Neural progenitor cell (in vitro differentiated cells): ENCODE measurements around the gene RRAS2. TPM values are rescaled to one million over a fixed set of nuclear protein-coding genes. Genes with fewer than 3 reads are reported as not detected.

Experiments
- DNase-seq: peaks from one replicate; pipeline ENCODE4 v3.0.0-alpha.2; 2016; ENCODE audit warnings: low spot score
- H2AFZ ChIP-seq: fragments of 200-600 bp; sonication (generic); replicated peaks from 2 replicates; pipeline ENCODE4 v1.6.1; 2016; ENCODE audit warnings: antibody characterized with exemption
- H3F3A ChIP-seq: fragments of 200-600 bp; sonication (generic); 2 replicates; pipeline ENCODE4 v1.6.1; 2016; ENCODE audit warnings: antibody characterized with exemption, low read depth
- H3K27ac ChIP-seq: fragments of 200-600 bp; sonication (generic); 2 replicates; pipeline ENCODE4 v1.5.1; 2016; ENCODE audit warnings: mild to moderate bottlenecking
- H3K27me3 ChIP-seq: fragments of 200-600 bp; sonication (generic); 2 replicates; pipeline ENCODE4 v1.6.1; 2016; ENCODE audit warnings: mild to moderate bottlenecking, moderate library complexity
- H3K36me3 ChIP-seq: fragments of 200-600 bp; sonication (generic); 2 replicates; pipeline ENCODE4 v1.5.1; 2016
- H3K4me1 ChIP-seq: fragments of 200-600 bp; sonication (generic); 2 replicates; pipeline ENCODE4 v1.6.1; 2016; ENCODE audit warnings: mixed run types
- H3K4me2 ChIP-seq: fragments of 200-600 bp; sonication (generic); 2 replicates; pipeline ENCODE4 v1.6.1; 2016
- H3K4me3 ChIP-seq: fragments of 200-600 bp; sonication (generic); 2 replicates; pipeline ENCODE4 v1.5.1; 2016
- H3K79me2 ChIP-seq: fragments of 200-600 bp; sonication (generic); 2 replicates; pipeline ENCODE4 v1.6.1; 2016; ENCODE audit warnings: low read depth
- H3K9ac ChIP-seq: fragments of 200-600 bp; sonication (generic); 2 replicates; pipeline ENCODE4 v1.6.1; 2016
- H3K9me3 ChIP-seq: fragments of 200-600 bp; sonication (generic); 2 replicates; pipeline ENCODE4 v1.5.1; 2016; ENCODE audit warnings: low read depth
- H4K20me1 ChIP-seq: fragments of 200-600 bp; sonication (generic); 2 replicates; pipeline ENCODE4 v1.6.1; 2016; ENCODE audit warnings: low read depth
- H3K27ac Mint-ChIP-seq: 3 replicates; pipeline ENCODE4 v1.8.0; 2021; ENCODE audit warnings: mixed read lengths
- H3K27me3 Mint-ChIP-seq: 2 replicates; pipeline ENCODE4 v1.8.0; 2022; ENCODE audit warnings: low read depth, mild to moderate bottlenecking, inconsistent platforms, moderate library complexity, mixed read lengths; ENCODE audit not compliant: insufficient read depth
- H3K36me3 Mint-ChIP-seq: 3 replicates; pipeline ENCODE4 v1.8.0; 2021; ENCODE audit warnings: mixed read lengths
- H3K4me1 Mint-ChIP-seq: 3 replicates; pipeline ENCODE4 v1.8.0; 2021; ENCODE audit warnings: mixed read lengths
- H3K4me3 Mint-ChIP-seq: 3 replicates; pipeline ENCODE4 v1.8.0; 2021; ENCODE audit warnings: mild to moderate bottlenecking, moderate library complexity, mixed read lengths
- H3K9me3 Mint-ChIP-seq: 3 replicates; pipeline ENCODE4 v1.8.0; 2020; ENCODE audit warnings: mixed read lengths
- EZH2 ChIP-seq: fragments of 200-600 bp; sonication (generic); IDR thresholded peaks from 2 replicates; pipeline ENCODE4 v1.6.1; 2017; ENCODE audit warnings: antibody characterized with exemption, mild to moderate bottlenecking, moderate library complexity
- EZH2phosphoT487 ChIP-seq: fragments of 200-600 bp; sonication (generic); IDR thresholded peaks from 2 replicates; pipeline ENCODE4 v1.6.1; 2017; ENCODE audit warnings: antibody characterized with exemption
- total RNA-seq: library from RNA; depleted of rRNA; stranded (reverse); fragments of >200 nt; gene quantifications from 2 replicates; pipeline ENCODE4 v1.2.3, GENCODE V29; 2015; ENCODE audit warnings: low replicate concordance
- TF ChIP-seq, protein P1 (sequence below): fragments of 200-600 bp; sonication (generic); IDR thresholded peaks from 2 replicates; pipeline ENCODE4 v1.5.1; 2017; ENCODE audit warnings: antibody characterized with exemption, mild to moderate bottlenecking

RRAS2 gene
- total RNA-seq, 1 donor from 2014 or later, result 129 TPM

DNA sequence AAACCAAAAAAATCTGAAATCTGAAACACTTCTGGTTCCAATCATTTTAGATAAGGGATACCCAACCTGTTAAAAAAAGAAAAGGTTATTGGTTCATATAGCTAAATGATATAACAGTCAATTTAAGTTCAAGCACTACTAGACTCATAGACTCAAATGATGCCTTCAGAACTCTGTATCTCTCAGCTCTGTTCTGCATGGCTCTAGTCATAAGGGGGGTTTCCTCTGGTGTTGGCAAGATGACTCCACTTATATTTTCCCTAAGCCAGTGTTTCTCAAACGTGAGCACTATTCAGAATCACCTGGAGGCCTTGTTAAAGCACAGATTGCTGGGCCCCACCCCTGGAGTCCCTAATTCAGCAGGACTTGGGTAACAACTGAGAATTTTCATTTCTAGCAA lies 11.5 kb upstream of the RRAS2 start:
- H3F3A ChIP-seq, result no peaks in the 10 kb centered on the region
- no peak overlapping the region for H3K4me3 ChIP-seq
- no peak overlapping the region for H3K27ac ChIP-seq
- H3K4me1 ChIP-seq, result peaks cover 9% of the 10 kb centered on the region
- H3K27ac Mint-ChIP-seq, result no peak overlapping the region
- H4K20me1 ChIP-seq, result no peaks in the 10 kb centered on the region
- H3K4me3 Mint-ChIP-seq, result no peak overlapping the region
- H3K79me2 ChIP-seq, result no peaks in the 10 kb centered on the region
- no peak overlapping the region for H3K4me2 ChIP-seq
- no peaks in the 10 kb centered on the region for H3K36me3 Mint-ChIP-seq
- TF ChIP-seq EZH2 (no peak), EZH2phosphoT487 (no peak)
- TF ChIP-seq, protein P1, sequence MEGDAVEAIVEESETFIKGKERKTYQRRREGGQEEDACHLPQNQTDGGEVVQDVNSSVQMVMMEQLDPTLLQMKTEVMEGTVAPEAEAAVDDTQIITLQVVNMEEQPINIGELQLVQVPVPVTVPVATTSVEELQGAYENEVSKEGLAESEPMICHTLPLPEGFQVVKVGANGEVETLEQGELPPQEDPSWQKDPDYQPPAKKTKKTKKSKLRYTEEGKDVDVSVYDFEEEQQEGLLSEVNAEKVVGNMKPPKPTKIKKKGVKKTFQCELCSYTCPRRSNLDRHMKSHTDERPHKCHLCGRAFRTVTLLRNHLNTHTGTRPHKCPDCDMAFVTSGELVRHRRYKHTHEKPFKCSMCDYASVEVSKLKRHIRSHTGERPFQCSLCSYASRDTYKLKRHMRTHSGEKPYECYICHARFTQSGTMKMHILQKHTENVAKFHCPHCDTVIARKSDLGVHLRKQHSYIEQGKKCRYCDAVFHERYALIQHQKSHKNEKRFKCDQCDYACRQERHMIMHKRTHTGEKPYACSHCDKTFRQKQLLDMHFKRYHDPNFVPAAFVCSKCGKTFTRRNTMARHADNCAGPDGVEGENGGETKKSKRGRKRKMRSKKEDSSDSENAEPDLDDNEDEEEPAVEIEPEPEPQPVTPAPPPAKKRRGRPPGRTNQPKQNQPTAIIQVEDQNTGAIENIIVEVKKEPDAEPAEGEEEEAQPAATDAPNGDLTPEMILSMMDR, result no peak
- no peaks in the 10 kb centered on the region for H3K4me1 Mint-ChIP-seq
- H3K36me3 ChIP-seq, result no peaks in the 10 kb centered on the region
- H3K9me3 ChIP-seq, result no peaks in the 10 kb centered on the region
- no peaks in the 10 kb centered on the region for H3K9me3 Mint-ChIP-seq
- no peaks in the 10 kb centered on the region for H3K27me3 ChIP-seq
- peak overlapping the region; percentile 53 for H2AFZ ChIP-seq
- H3K27me3 Mint-ChIP-seq, result no peaks in the 10 kb centered on the region
- no peak overlapping the region for H3K9ac ChIP-seq
- DNase-seq, result no peak

DNA sequence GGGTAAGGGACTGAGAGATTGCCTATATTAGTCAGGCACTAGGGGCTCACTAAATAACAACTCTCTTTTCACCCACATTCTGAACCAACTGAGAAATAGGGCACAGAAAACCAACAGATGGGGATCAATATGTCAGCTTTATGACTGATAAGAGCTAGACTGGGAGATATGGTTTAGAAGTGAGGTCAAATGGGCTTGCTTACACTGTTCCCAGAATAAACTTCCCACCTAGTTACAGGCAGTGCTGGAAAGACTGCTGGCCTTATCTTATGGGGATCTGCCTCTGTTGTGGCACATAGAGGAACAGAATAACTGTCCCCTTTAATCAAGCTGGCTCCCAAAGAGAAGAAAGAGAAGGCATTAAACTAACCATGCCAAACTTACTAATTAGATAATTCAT lies 10.6 kb upstream of the RRAS2 start:
- H3K27ac Mint-ChIP-seq, result no peak overlapping the region
- Histone ChIP-seq H3K9me3 (no peaks in the 10 kb centered on the region), H4K20me1 (no peaks in the 10 kb centered on the region), H3K4me3 (no peak overlapping the region), H3K4me2 (no peak overlapping the region), H3K79me2 (no peaks in the 10 kb centered on the region), H3K27ac (no peak overlapping the region), H3K27me3 (no peaks in the 10 kb centered on the region), H3K9ac (no peak overlapping the region), H3F3A (no peaks in the 10 kb centered on the region), H3K36me3 (no peaks in the 10 kb centered on the region), H3K4me1 (peaks cover 9% of the 10 kb centered on the region), H2AFZ (no peak overlapping the region)
- no peaks in the 10 kb centered on the region for H3K4me1 Mint-ChIP-seq
- no peak overlapping the region for H3K4me3 Mint-ChIP-seq
- TF ChIP-seq, protein P1, result no peak
- TF ChIP-seq EZH2 (no peak), EZH2phosphoT487 (no peak)
- H3K27me3 Mint-ChIP-seq, result no peaks in the 10 kb centered on the region
- DNase-seq, result no peak
- H3K9me3 Mint-ChIP-seq, result no peaks in the 10 kb centered on the region
- no peaks in the 10 kb centered on the region for H3K36me3 Mint-ChIP-seq

DNA sequence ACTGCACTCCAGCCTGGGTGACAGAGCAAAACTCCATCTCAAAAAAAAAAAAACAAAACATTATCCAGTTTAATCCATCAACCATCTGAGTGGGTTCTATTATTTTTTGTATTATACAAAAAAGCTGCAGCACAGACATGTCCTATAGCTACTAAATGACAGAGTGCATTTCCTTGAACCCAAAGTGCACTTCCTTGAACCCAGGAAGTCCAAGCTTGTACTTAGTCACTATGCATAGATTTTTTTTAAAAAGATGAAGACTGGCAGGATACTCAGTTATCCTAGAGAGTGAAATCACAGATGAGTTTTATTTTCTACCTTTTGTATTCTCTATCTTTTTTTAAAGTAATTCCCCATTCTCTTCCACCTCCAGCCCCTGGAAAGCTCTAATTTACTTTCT lies 8.0 kb upstream of the RRAS2 start:
- Histone ChIP-seq H3K36me3 (no peaks in the 10 kb centered on the region), H4K20me1 (no peaks in the 10 kb centered on the region), H3K9ac (no peak overlapping the region), H3K79me2 (no peaks in the 10 kb centered on the region), H3K4me1 (peaks cover 9% of the 10 kb centered on the region), H3K27me3 (no peaks in the 10 kb centered on the region), H3K9me3 (no peaks in the 10 kb centered on the region), H3K4me3 (no peak overlapping the region), H3F3A (no peaks in the 10 kb centered on the region), H2AFZ (no peak overlapping the region), H3K27ac (no peak overlapping the region), H3K4me2 (no peak overlapping the region)
- Mint-ChIP-seq H3K36me3 (no peaks in the 10 kb centered on the region), H3K27me3 (no peaks in the 10 kb centered on the region), H3K9me3 (no peaks in the 10 kb centered on the region), H3K4me3 (no peak overlapping the region), H3K27ac (no peak overlapping the region), H3K4me1 (no peaks in the 10 kb centered on the region)
- no peak for DNase-seq
- no peak for TF ChIP-seq EZH2
- TF ChIP-seq, protein P1, result no peak
- TF ChIP-seq EZH2phosphoT487, result no peak
